HepG2 (cell line): Measurements from ENCODE around the gene EDC3. TPM values are rescaled to one million over a fixed set of nuclear protein-coding genes. Genes with fewer than 3 reads are reported as not detected.
A peak's percentile ranks its signal among the peaks of the same experiment; 100 is the strongest.

Experiments used
- GABPB1 ChIP-seq: IDR thresholded peaks from 2 replicates; pipeline ENCODE4 v1.6.1; 2016; ENCODE audit warnings: mild to moderate bottlenecking, missing genetic modification reagents, moderate library complexity, missing compliant biosample characterization
- KAT7 ChIP-seq: IDR thresholded peaks from 2 replicates; pipeline ENCODE4 v1.6.1; 2018; ENCODE audit warnings: borderline replicate concordance, missing compliant biosample characterization
- NR2F1 ChIP-seq, 2 experiments: fragments of 450-650 bp in 1 of 2; formaldehyde crosslinking in 1 of 2; IDR thresholded peaks; 2 replicates each; pipeline versions ENCODE4 v1.5.0 to v1.6.1; 2016 to 2020; ENCODE audit warnings: mild to moderate bottlenecking in 1 of 2, missing compliant biosample characterization in 1 of 2, missing genetic modification reagents in 1 of 2, moderate library complexity in 1 of 2
- SP1 ChIP-seq, 2 experiments: fragments of 450-650 bp in 1 of 2; sonication (generic) in 1 of 2; formaldehyde crosslinking in 1 of 2; IDR thresholded peaks; 2 replicates each; pipeline versions ENCODE4 v1.4.0 to v1.6.1; 2016 to 2020; ENCODE audit warnings: missing genetic modification reagents in 1 of 2
- STAT5B ChIP-seq: sonication (generic); formaldehyde crosslinking; IDR thresholded peaks from 2 replicates; pipeline ENCODE4 v1.4.0; 2020; ENCODE audit warnings: missing genetic modification reagents
- ZNF205 ChIP-seq: IDR thresholded peaks from 2 replicates; pipeline ENCODE4 v1.6.1; 2018; ENCODE audit warnings: missing biosample characterization, missing genetic modification reagents
- ZNF460 ChIP-seq: sonication (generic); formaldehyde crosslinking; IDR thresholded peaks from 2 replicates; pipeline ENCODE4 v1.5.1; 2020; ENCODE audit warnings: missing genetic modification reagents, mild to moderate bottlenecking, borderline replicate concordance
- ZNF546 ChIP-seq: sonication (generic); formaldehyde crosslinking; conservative IDR thresholded peaks from 2 replicates; pipeline ENCODE4 v1.8.1; 2023; ENCODE audit warnings: mild to moderate bottlenecking, missing genetic modification reagents
- ZNF7 ChIP-seq: IDR thresholded peaks from 2 replicates; pipeline ENCODE4 v1.6.1; 2016; ENCODE audit warnings: missing biosample characterization, missing genetic modification reagents
- ZNF773 ChIP-seq: sonication (generic); formaldehyde crosslinking; IDR thresholded peaks from 2 replicates; pipeline ENCODE4 v1.4.0; 2020; ENCODE audit warnings: missing genetic modification reagents, borderline replicate concordance
- ZSCAN25 ChIP-seq: sonication (generic); formaldehyde crosslinking; IDR thresholded peaks from 2 replicates; pipeline ENCODE4 v1.8.0; 2022; ENCODE audit warnings: mild to moderate bottlenecking, missing genetic modification reagents
- polyA plus RNA-seq, 8 experiments: library from polyadenylated mRNA; depleted of rRNA in 3 of 8; stranded (reverse) in 7 of 8; unstranded in 1 of 8; fragments of >200 nt; fragmentation: Illumina TruSeq in 4 of 8; extraction: Trizol in 4 of 8; gene quantifications; 2 replicates each; pipeline versions ENCODE4 v1.2.1 to v1.2.3, GENCODE V29; 2011 to 2016; ENCODE audit warnings: low read depth in 4 of 8, missing spikeins in 1 of 8, mixed read lengths in 1 of 8; ENCODE audit not compliant: insufficient read depth in 1 of 8
- total RNA-seq, 5 experiments: library from RNA; depleted of rRNA; stranded (reverse); fragments of >200 nt; fragmentation: Illumina TruSeq; extraction: Trizol; gene quantifications; 2 replicates each; pipeline ENCODE4 v1.2.3, GENCODE V29; 2016; ENCODE audit warnings: low read depth in 1 of 5
- TF ChIP-seq, protein P1 (sequence below): sonication (generic); formaldehyde crosslinking; IDR thresholded peaks from 2 replicates; pipeline ENCODE4 v1.4.0; 2020; ENCODE audit warnings: missing genetic modification reagents, borderline replicate concordance
- TF ChIP-seq, protein P2 (sequence below): sonication (generic); formaldehyde crosslinking; IDR thresholded peaks from 2 replicates; pipeline ENCODE4 v1.8.1; 2023; ENCODE audit warnings: mild to moderate bottlenecking, inconsistent platforms, moderate library complexity, missing genetic modification reagents, borderline replicate concordance
- TF ChIP-seq, protein P3 (sequence below): sonication (generic); formaldehyde crosslinking; IDR thresholded peaks from 2 replicates; pipeline ENCODE4 v1.4.0; 2020; ENCODE audit warnings: mild to moderate bottlenecking, missing genetic modification reagents
- TF ChIP-seq, protein P4 (sequence below): sonication (generic); formaldehyde crosslinking; IDR thresholded peaks from 2 replicates; pipeline ENCODE4 v1.4.0; 2020; ENCODE audit warnings: low read depth, mild to moderate bottlenecking, missing genetic modification reagents

EDC3 gene
- total and polyA plus RNA-seq, 2 of the 13 experiments (the other 11 are each of a cell fraction or from before 2014, with no cell fraction given): 17.4 to 32.0 TPM

DNA sequence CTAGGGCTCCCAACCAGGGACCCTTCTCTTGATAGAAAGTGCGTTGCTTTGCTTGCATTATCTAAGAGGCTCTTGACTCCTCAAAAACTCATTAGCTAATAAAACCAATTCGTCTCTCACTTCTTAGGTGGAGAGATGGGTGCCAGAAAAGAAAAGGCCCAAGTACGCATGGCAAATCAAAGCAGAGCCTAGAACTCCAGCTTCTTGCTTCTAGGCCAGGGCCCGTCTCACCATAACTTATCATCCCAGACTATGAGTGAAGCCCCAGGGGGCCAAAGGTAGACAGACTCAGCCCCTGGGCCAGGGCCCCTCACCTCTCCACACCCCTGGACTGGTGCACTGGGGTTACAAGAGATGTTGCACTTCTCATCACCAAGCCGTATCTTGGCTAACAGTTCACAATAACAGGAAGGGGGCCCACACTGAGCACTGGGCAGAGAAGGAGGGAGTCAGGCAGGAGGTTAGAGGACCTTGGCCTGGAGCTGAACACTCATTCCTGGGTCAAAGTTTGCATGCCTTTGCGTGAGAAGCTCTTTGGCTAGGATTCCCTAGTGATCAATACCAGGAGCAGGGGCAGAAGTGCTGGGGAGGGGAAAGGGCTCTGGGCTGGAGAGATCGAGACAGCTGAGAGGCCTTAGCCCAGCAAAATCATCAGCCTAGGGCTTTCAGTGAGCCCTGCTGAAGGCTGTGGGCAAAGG lies 34.9 kb upstream of the EDC3 start (continued):
- TF ChIP-seq, protein P1, sequence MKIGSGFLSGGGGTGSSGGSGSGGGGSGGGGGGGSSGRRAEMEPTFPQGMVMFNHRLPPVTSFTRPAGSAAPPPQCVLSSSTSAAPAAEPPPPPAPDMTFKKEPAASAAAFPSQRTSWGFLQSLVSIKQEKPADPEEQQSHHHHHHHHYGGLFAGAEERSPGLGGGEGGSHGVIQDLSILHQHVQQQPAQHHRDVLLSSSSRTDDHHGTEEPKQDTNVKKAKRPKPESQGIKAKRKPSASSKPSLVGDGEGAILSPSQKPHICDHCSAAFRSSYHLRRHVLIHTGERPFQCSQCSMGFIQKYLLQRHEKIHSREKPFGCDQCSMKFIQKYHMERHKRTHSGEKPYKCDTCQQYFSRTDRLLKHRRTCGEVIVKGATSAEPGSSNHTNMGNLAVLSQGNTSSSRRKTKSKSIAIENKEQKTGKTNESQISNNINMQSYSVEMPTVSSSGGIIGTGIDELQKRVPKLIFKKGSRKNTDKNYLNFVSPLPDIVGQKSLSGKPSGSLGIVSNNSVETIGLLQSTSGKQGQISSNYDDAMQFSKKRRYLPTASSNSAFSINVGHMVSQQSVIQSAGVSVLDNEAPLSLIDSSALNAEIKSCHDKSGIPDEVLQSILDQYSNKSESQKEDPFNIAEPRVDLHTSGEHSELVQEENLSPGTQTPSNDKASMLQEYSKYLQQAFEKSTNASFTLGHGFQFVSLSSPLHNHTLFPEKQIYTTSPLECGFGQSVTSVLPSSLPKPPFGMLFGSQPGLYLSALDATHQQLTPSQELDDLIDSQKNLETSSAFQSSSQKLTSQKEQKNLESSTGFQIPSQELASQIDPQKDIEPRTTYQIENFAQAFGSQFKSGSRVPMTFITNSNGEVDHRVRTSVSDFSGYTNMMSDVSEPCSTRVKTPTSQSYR (CRISPR knock-in tag): peak; percentile 39; the same call in 1 of the 2 replicates
- peak; percentile 63 for TF ChIP-seq GABPB1 (CRISPR knock-in tag)
- TF ChIP-seq, protein P2, sequence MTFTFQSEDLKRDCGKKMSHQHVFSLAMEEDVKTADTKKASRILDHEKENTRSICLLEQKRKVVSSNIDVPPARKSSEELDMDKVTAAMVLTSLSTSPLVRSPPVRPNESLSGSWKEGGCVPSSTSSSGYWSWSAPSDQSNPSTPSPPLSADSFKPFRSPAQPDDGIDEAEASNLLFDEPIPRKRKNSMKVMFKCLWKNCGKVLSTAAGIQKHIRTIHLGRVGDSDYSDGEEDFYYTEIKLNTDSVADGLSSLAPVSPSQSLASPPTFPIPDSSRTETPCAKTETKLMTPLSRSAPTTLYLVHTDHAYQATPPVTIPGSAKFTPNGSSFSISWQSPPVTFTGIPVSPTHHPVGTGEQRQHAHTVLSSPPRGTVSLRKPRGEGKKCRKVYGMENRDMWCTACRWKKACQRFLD (CRISPR knock-in tag): no peak
- TF ChIP-seq ZNF205 (CRISPR knock-in tag): peak; percentile 88
- TF ChIP-seq ZNF7 (CRISPR knock-in tag): no peak
- TF ChIP-seq NR2F1 (CRISPR knock-in tag; IDR thresholded peaks at IDR 0.05): peak; percentile 89 to 92
- no peak for TF ChIP-seq SP1 (IDR thresholded peaks at IDR 0.05)
- no peak for TF ChIP-seq SP1 (CRISPR knock-in tag; IDR thresholded peaks at IDR 0.05)
- peak; percentile 76 for TF ChIP-seq ZSCAN25 (CRISPR knock-in tag)
- TF ChIP-seq, protein P3, sequence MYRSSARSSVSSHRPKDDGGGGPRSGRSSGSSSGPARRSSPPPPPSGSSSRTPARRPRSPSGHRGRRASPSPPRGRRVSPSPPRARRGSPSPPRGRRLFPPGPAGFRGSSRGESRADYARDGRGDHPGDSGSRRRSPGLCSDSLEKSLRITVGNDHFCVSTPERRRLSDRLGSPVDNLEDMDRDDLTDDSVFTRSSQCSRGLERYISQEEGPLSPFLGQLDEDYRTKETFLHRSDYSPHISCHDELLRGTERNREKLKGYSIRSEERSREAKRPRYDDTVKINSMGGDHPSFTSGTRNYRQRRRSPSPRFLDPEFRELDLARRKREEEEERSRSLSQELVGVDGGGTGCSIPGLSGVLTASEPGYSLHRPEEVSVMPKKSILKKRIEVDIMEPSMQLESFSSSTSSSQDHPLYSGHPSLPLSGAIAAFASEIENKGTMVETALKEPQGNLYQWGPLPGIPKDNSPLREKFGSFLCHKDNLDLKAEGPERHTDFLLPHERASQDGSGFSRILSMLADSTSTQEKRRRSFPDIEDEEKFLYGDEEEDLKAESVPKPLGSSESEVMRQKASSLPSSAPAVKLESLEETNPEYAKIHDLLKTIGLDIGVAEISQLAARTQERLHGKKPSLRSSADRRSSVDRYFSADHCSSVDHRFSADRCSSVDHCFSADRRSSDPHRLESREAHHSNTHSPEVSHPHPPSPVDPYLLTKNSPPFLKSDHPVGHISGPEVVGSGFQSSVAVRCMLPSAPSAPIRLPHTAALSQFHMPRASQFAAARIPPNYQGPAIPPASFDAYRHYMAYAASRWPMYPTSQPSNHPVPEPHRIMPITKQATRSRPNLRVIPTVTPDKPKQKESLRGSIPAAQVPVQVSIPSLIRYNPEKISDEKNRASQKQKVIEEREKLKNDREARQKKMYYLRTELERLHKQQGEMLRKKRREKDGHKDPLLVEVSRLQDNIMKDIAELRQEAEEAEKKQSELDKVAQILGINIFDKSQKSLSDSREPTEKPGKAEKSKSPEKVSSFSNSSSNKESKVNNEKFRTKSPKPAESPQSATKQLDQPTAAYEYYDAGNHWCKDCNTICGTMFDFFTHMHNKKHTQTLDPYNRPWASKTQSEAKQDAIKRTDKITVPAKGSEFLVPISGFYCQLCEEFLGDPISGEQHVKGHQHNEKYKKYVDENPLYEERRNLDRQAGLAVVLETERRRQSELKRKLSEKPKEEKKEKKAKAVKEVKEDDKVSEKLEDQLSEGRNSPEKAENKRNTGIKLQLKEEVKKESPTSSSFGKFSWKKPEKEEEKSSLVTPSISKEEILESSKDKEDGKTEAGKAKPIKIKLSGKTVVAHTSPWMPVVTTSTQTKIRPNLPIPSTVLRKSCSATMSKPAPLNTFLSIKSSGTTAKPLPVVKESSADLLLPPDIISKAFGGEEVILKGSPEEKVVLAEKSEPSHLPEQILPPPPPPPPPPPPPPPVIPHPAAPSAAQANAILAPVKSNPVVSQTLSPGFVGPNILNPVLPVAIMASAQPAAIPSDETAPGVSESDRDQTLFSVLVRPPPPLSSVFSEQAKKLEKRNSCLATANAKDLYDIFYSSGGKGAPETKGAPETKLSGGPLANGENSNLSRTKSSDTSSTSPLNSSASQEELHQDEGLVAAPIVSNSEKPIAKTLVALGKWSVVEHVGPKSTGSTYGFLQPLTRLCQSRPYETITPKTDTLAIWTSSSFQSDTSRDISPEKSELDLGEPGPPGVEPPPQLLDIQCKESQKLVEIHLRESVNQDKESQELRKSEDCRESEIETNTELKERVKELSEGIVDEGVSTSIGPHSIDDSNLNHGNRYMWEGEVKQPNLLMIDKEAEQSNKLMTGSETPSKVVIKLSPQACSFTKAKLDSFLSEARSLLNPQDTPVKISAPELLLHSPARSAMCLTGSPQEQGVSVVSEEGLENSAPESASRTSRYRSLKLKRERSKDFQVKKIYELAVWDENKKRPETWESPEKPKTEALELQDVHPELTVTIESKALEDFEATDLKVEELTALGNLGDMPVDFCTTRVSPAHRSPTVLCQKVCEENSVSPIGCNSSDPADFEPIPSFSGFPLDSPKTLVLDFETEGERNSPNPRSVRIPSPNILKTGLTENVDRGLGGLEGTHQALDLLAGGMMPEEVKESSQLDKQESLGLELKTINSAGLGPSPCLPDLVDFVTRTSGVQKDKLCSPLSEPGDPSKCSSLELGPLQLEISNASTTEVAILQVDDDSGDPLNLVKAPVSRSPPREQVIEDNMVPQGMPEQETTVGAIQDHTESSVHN: no peak
- no peak for TF ChIP-seq ZNF773 (CRISPR knock-in tag)
- TF ChIP-seq STAT5B (CRISPR knock-in tag): no peak
- peak; percentile 46; the same call in 1 of the 2 replicates for TF ChIP-seq ZNF460 (CRISPR knock-in tag)
- TF ChIP-seq, protein P4, sequence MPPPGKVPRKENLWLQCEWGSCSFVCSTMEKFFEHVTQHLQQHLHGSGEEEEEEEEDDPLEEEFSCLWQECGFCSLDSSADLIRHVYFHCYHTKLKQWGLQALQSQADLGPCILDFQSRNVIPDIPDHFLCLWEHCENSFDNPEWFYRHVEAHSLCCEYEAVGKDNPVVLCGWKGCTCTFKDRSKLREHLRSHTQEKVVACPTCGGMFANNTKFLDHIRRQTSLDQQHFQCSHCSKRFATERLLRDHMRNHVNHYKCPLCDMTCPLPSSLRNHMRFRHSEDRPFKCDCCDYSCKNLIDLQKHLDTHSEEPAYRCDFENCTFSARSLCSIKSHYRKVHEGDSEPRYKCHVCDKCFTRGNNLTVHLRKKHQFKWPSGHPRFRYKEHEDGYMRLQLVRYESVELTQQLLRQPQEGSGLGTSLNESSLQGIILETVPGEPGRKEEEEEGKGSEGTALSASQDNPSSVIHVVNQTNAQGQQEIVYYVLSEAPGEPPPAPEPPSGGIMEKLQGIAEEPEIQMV (CRISPR knock-in tag): 0 out of 2 replicates have a peak, but pooled peaks have one; percentile 33
- peak; percentile 87; the same call in 1 of the 2 replicates for TF ChIP-seq ZNF546 (CRISPR knock-in tag)
- TF ChIP-seq KAT7 (CRISPR knock-in tag): no peak
